ENCODE results near the gene MBD3L2. TPM values are rescaled to one million over a fixed set of nuclear protein-coding genes. Genes with fewer than 3 reads are reported as not detected.
A peak's percentile ranks its signal among the peaks of the same experiment; 100 is the strongest.

The MBD3L2 gene
- total and polyA plus RNA-seq, 9 of the 15 experiments (the other 6 are each of a cell fraction or from before 2014, with no cell fraction given): not detected

DNA sequence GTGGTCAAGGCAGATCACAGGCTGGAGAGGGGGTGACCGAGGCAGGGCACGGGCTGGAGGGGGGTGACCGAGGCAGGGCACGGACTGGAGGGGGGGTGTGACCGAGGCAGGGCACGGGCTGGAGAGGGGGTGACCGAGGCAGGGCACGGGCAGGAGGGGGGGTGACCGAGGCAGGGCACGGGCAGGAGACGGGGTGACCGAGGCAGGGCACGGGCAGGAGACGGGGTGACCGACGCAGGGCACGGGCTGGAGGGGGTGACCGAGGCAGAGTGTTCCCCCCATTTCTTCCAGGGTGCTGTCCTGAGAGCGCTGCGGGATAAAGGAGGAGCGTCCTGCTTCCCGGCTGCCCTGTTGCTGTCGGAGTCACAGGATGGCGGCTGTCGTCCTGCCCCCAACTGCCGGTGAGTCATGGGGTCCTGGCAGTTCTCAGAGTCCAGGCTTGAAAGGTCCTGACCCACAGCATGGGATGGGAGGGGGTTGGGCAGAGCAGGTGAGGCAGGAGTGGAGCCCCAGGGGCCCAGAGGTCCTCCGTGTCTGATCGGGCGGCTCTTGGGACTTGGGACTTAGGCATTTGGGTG is 25.7 kb downstream of the MBD3L2 start:
- peaks cover 0 to 4% of the 10 kb centered on the region in 2 experiments; a peak in 1 of 5 replicates for H3K4me1 ChIP-seq (replicated peaks in 1 of 2; ENCODE audit: control insufficient read depth in 2 of 2, insufficient read depth in 2 of 2, low read length in 2 of 2)
- FAIRE-seq (no peak), DNase-seq (ENCODE audit: extremely low read depth in 1 of 4, low spot score in 3 of 4) (no peak), ATAC-seq (no peak)
- no TSS peak for BruUV-seq (replicated peaks)
- intact Hi-C loops (cut with micrococcal nuclease): no loop called here
- no peaks in the 10 kb centered on the region for H3K27me3 ChIP-seq (ENCODE audit: control insufficient read depth in 2 of 2, insufficient read depth in 2 of 2, low read length in 2 of 2)
- no peak overlapping the region for H3K27ac ChIP-seq (ENCODE audit: extremely low read depth, low read depth, low read length)
- ChIA-PET POLR2A (no interaction called here), CTCF (ENCODE audit: low intra/inter-chr PET ratio) (no interaction called here)
- no peak overlapping the region for H3K4me3 ChIP-seq
- no peaks in the 10 kb centered on the region for H3K9me1 ChIP-seq (ENCODE audit: control insufficient read depth, insufficient read depth, low read length)
- H4K20me1 ChIP-seq (replicated peaks; ENCODE audit: control insufficient read depth, insufficient read depth, low read length): no peaks in the 10 kb centered on the region
- TF ChIP-seq RBM14 (IDR thresholded peaks at IDR 0.05; ENCODE audit: borderline replicate concordance, insufficient read depth, low read depth, low read length): no peak
- TF ChIP-seq TCF7 (IDR thresholded peaks at IDR 0.05; ENCODE audit: borderline replicate concordance): no peak
- TF ChIP-seq NR2F6 (CRISPR knock-in tag; IDR thresholded peaks at IDR 0.05): no peak
- no peak for TF ChIP-seq ZNF717 (CRISPR knock-in tag; IDR thresholded peaks at IDR 0.05)
- no peak for TF ChIP-seq ZNF696 (CRISPR knock-in tag; conservative IDR thresholded peaks at IDR 0.05)
- no peak for TF ChIP-seq KAT2B (IDR thresholded peaks at IDR 0.05; ENCODE audit: low read depth, low read length)
- no peak for TF ChIP-seq WHSC1 (IDR thresholded peaks at IDR 0.05; ENCODE audit: low read length)
- TF ChIP-seq RBFOX2 (IDR thresholded peaks at IDR 0.05; ENCODE audit: low read depth, low read length): peak; percentile 45
- no peak for TF ChIP-seq ZKSCAN3 (CRISPR knock-in tag; IDR thresholded peaks at IDR 0.05)
- no peak for TF ChIP-seq ZNF445 (CRISPR knock-in tag; IDR thresholded peaks at IDR 0.05; ENCODE audit: low read depth)
- TF ChIP-seq RHOXF2B (CRISPR knock-in tag; conservative IDR thresholded peaks at IDR 0.05): no peak
- TF ChIP-seq, protein P1, sequence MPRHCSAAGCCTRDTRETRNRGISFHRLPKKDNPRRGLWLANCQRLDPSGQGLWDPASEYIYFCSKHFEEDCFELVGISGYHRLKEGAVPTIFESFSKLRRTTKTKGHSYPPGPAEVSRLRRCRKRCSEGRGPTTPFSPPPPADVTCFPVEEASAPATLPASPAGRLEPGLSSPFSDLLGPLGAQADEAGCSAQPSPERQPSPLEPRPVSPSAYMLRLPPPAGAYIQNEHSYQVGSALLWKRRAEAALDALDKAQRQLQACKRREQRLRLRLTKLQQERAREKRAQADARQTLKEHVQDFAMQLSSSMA (CRISPR knock-in tag; IDR thresholded peaks at IDR 0.05): no peak
- 0 out of 2 replicates have a peak, but pooled peaks have one; percentile 18 for TF ChIP-seq POLR2G (IDR thresholded peaks at IDR 0.05; ENCODE audit: low read depth, low read length)
- 99% methylated on average over 11 of the region's 29 CpGs for WGBS (ENCODE audit: insufficient coverage, low coverage, missing lambda C conversion rate)
- in situ Hi-C loops (cut with MboI): no loop called here
- no peak overlapping the region for H2AFZ ChIP-seq (ENCODE audit: low read depth, low read length)
- peaks cover 10% of the 10 kb centered on the region for H3K79me2 ChIP-seq (ENCODE audit: control insufficient read depth, insufficient read depth, low read length)
- no peak overlapping the region for H3K9ac ChIP-seq (ENCODE audit: insufficient read depth in 1 of 2, low read depth in 2 of 2, low read length in 2 of 2)
- H3K9me3 ChIP-seq (replicated peaks; ENCODE audit: control insufficient read depth, insufficient read depth, low read depth, low read length): peaks cover 11% of the 10 kb centered on the region
- no peak overlapping the region for H3K4me2 ChIP-seq (ENCODE audit: insufficient read depth, low read length)
- peaks cover 81% of the 10 kb centered on the region for H3K36me3 ChIP-seq (ENCODE audit: control insufficient read depth, insufficient read depth, low read length)
